Measurements from ENCODE around the gene MACROD1. TPM values are rescaled to one million over a fixed set of nuclear protein-coding genes. Genes with fewer than 3 reads are reported as not detected.

MACROD1 gene
- total and polyA plus RNA-seq, 9 of the 15 experiments (the other 6 are each of a cell fraction or from before 2014, with no cell fraction given), result 1.1 to 60.0 (median 26.4) TPM

- TF ChIP-seq THRA (IDR thresholded peaks at IDR 0.05) (no peak), NR2C2 (CRISPR knock-in tag; IDR thresholded peaks at IDR 0.05) (no peak), NR2C2 (tag; IDR thresholded peaks at IDR 0.05) (no peak), SLC30A9 (CRISPR knock-in tag; IDR thresholded peaks at IDR 0.05) (no peak), ARID3B (CRISPR knock-in tag; IDR thresholded peaks at IDR 0.05; ENCODE audit: borderline replicate concordance) (no peak), ZC3H4 (CRISPR knock-in tag; IDR thresholded peaks at IDR 0.05; ENCODE audit: borderline replicate concordance) (no peak), ADNP (tag; IDR thresholded peaks at IDR 0.05) (no peak), FOS (IDR thresholded peaks at IDR 0.05; ENCODE audit: extremely low read depth, insufficient read length) (peak; percentile 37), STAT5B (CRISPR knock-in tag; IDR thresholded peaks at IDR 0.05) (no peak), ZKSCAN1 (IDR thresholded peaks at IDR 0.05; ENCODE audit: low read depth, low read length) (peak; percentile 24; the same call in 1 of the 2 replicates), NCOA6 (IDR thresholded peaks at IDR 0.05) (no peak), E2F8 (IDR thresholded peaks at IDR 0.05; ENCODE audit: low read depth, partially characterized antibody) (no peak), POLR2H (tag; IDR thresholded peaks at IDR 0.05; ENCODE audit: low read depth) (no peak), ATF1 (CRISPR knock-in tag; IDR thresholded peaks at IDR 0.05) (no peak), ATF1 (tag; IDR thresholded peaks at IDR 0.05) (peak; percentile 64), GMEB1 (CRISPR knock-in tag; IDR thresholded peaks at IDR 0.05) (no peak), ZNF398 (CRISPR knock-in tag; IDR thresholded peaks at IDR 0.05) (no peak), HSF4 (CRISPR knock-in tag; IDR thresholded peaks at IDR 0.05; ENCODE audit: borderline replicate concordance) (no peak)
These were observed 15.8 kb upstream of the MACROD1 start (continued) for GRCh38 chr11:64181506-64182411.
